HG02884 (cell line): Measurements from ENCODE around the gene EEF1AKMT4.
"Not testable (repeated sequence)": the region's sequence is repeated elsewhere in the genome, so short reads cannot be mapped to it uniquely, and the experiment has no call there.

ENCODE experiments used
- ATAC-seq: cut with Tn5 transposase; IDR thresholded peaks from one replicate; pipeline ENCODE4 v1.9.1; 2021; ENCODE audit warnings: mild to moderate bottlenecking, moderate library complexity; ENCODE audit not compliant: unreplicated experiment

The EEF1AKMT4 gene

GRCh38 chr3:184259878-184260723, 10.6 kb downstream of the EEF1AKMT4 start:
- ATAC-seq, result no peak

GRCh38 chr3:184260724-184261269, 11.3 kb downstream of the EEF1AKMT4 start:
- ATAC-seq, result no peak

GRCh38 chr3:184261270-184261853, 11.9 kb downstream of the EEF1AKMT4 start, which contains the start of gene CAMK2N2:
CAMK2N2 (minus strand) TSS chr3:184261553; CDS start chr3:184261285, 268 bp downstream.
- no peak for ATAC-seq

GRCh38 chr3:184261854-184262763, 12.6 kb downstream of the EEF1AKMT4 start:
- ATAC-seq, result no peak

GRCh38 chr3:184262764-184263179, 13.3 kb downstream of the EEF1AKMT4 start:
- ATAC-seq, result no peak

- ATAC-seq, result not testable (repeated sequence)
Measured at GRCh38 chr3:184267249-184267648, 17.8 kb downstream of the EEF1AKMT4 start.

- ATAC-seq, result no peak
Measured at GRCh38 chr3:184272269-184272668, 22.8 kb downstream of the EEF1AKMT4 start.

- no peak for ATAC-seq
Measured at GRCh38 chr3:184275381-184275701, 25.9 kb downstream of the EEF1AKMT4 start.

GRCh38 chr3:184275961-184276910, 26.8 kb downstream of the EEF1AKMT4 start, which contains the start of gene ECE2:
ECE2 (plus strand) TSS chr3:184276022; CDS start chr3:184276154, 132 bp downstream.
- ATAC-seq, result no peak

GRCh38 chr3:184277366-184277765, 27.9 kb downstream of the EEF1AKMT4 start:
- ATAC-seq, result no peak

- ATAC-seq, result no peak
Measured at GRCh38 chr3:184282941-184283340, 33.5 kb downstream of the EEF1AKMT4 start.

GRCh38 chr3:184283681-184284080, 34.2 kb downstream of the EEF1AKMT4 start:
- ATAC-seq, result no peak

- ATAC-seq, result no peak
Measured at GRCh38 chr3:184284696-184285095, 35.2 kb downstream of the EEF1AKMT4 start.

GRCh38 chr3:184289426-184289938, 40.0 kb downstream of the EEF1AKMT4 start:
- ATAC-seq, result no peak

GRCh38 chr3:184290331-184290730, 40.9 kb downstream of the EEF1AKMT4 start:
- ATAC-seq, result no peak

GRCh38 chr3:184291044-184291737, 41.7 kb downstream of the EEF1AKMT4 start:
- ATAC-seq, result no peak

- no peak for ATAC-seq
Measured at GRCh38 chr3:184291738-184292445, 42.4 kb downstream of the EEF1AKMT4 start.

GRCh38 chr3:184295771-184296170, 46.3 kb downstream of the EEF1AKMT4 start:
- no peak for ATAC-seq
